Stimulated activated CD8-positive, alpha-beta memory T cell treated with anti-CD3 and anti-CD28 coated beads, Interleukin-12 subunit alpha, Interleukin-12 subunit beta, amount 100 ng/mL, for 1 hour (primary cell): ENCODE results near the gene EIF1.

Source experiments
- DNase-seq: peaks from one replicate; pipeline ENCODE4 v3.0.0-alpha.2; 2020; ENCODE audit warnings: low read depth

The EIF1 gene

GRCh38 chr17:41736983-41737679 is 48.4 kb downstream of the EIF1 start:
- no peak for DNase-seq

GRCh38 chr17:41737680-41738023 is 49.0 kb downstream of the EIF1 start:
- no peak for DNase-seq

- peak; percentile 53 for DNase-seq
Measured at GRCh38 chr17:41738077-41738800, 49.6 kb downstream of the EIF1 start.

- no peak for DNase-seq
Measured at GRCh38 chr17:41738801-41739112, 50.1 kb downstream of the EIF1 start.

DNA sequence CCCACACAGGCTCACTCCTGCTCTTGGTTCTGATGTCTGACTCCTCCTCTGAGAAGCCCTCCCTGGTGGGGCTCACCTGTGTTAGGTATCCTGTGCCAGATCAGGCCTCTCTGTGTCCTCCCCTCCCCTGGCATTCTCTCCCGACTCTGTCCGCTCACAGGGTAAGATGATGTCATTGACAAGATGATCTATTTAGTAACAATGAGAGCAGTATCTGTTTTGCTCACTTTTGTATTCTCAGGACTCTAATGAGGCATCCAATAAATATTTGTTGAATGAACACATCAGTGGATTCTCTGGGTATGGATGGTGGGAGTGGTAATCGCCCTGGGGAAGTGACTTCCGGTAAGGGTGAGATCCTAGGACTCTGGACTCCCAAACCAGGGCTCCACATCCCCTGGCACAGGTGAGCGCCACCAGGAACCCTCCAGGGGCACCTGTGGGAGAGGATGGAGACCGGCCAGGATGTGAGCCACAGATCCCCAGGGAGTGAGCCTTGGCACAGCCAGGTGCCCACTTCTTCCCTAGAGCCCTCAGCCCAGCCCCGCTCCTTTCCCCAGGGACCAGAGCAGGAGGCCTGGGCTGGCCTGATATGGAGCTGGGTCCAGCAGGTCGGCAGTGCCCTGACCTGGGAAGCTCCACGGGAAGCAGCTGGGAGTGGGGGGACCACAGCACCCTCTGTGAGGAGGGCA is 51.1 kb downstream of the EIF1 start:
- no peak for DNase-seq

GRCh38 chr17:41740506-41740905 is 51.8 kb downstream of the EIF1 start:
- DNase-seq: no peak

DNA sequence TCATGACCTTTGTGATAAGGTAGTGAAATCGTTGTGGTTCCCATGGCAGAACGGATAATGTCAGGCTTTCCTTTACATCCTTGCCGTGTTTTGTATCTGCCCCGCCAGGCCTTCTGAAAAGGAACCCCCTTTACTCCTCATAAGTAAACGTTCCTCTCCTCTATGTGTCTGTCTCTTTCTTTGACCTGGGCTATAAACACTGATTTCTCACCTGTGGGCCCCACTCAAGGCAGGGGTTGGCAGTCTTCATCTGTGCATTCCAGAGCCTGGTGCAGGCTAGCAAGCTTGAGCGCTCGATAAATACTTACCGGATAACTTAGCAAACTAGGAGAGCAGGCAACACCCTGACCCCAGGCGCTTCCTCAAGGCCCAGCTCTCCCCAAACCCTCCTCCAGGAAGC is 53.0 kb downstream of the EIF1 start:
- no peak for DNase-seq
